ENCODE data around the gene TSTD2.

TSTD2 gene

DNA sequence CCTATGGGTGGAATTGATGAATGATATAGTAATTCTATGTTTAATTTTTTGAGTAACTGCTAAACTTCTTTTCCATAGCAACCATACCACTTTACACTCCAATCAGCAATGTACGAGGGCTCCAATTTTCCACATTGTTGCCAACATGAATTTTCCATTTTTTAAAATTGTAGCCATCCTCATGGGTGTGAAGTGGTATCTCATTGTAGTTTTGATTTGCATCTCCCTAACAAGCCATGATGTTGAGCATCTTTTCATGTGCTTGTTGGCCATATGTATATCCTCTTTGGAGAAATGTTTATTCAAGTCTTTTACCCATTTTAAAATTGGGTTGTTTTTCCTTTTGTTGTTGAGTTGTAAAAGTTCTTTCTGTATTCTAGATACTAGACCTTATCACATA, 82.8 kb downstream of the TSTD2 start:
- no peak overlapping the region for H3K4me3 ChIP-seq (ENCODE audit: control insufficient read depth, low read depth, low read length)
- DNase-seq (ENCODE audit: low read depth) = no peak
- TF ChIP-seq, protein P1, sequence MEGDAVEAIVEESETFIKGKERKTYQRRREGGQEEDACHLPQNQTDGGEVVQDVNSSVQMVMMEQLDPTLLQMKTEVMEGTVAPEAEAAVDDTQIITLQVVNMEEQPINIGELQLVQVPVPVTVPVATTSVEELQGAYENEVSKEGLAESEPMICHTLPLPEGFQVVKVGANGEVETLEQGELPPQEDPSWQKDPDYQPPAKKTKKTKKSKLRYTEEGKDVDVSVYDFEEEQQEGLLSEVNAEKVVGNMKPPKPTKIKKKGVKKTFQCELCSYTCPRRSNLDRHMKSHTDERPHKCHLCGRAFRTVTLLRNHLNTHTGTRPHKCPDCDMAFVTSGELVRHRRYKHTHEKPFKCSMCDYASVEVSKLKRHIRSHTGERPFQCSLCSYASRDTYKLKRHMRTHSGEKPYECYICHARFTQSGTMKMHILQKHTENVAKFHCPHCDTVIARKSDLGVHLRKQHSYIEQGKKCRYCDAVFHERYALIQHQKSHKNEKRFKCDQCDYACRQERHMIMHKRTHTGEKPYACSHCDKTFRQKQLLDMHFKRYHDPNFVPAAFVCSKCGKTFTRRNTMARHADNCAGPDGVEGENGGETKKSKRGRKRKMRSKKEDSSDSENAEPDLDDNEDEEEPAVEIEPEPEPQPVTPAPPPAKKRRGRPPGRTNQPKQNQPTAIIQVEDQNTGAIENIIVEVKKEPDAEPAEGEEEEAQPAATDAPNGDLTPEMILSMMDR (IDR thresholded peaks at IDR 0.05; ENCODE audit: control insufficient read depth, insufficient read depth, low read depth, low read length, missing control alignments) = no peak
